HG03159 (cell line): Measurements from ENCODE around the gene LILRB5.
"Not testable (repeated sequence)": the region's sequence is repeated elsewhere in the genome, so short reads cannot be mapped to it uniquely, and the experiment has no call there.

ENCODE experiments used
- ATAC-seq: cut with Tn5 transposase; IDR thresholded peaks from one replicate; pipeline ENCODE4 v1.9.1; 2021; ENCODE audit warnings: mild to moderate bottlenecking, moderate library complexity; ENCODE audit not compliant: unreplicated experiment

LILRB5 gene

GRCh38 chr19:54217517-54218247 lies 39.4 kb downstream of the LILRB5 start:
- not testable (repeated sequence) for ATAC-seq

- no peak for ATAC-seq
Measured at GRCh38 chr19:54216869-54217268, 40.2 kb downstream of the LILRB5 start.

GRCh38 chr19:54214734-54215133 lies 42.3 kb downstream of the LILRB5 start:
- ATAC-seq: not testable (repeated sequence)

- not testable (repeated sequence) for ATAC-seq
Measured at GRCh38 chr19:54214217-54214616, 42.9 kb downstream of the LILRB5 start.

GRCh38 chr19:54211235-54211634 lies 45.8 kb downstream of the LILRB5 start:
- ATAC-seq: no peak

- ATAC-seq: no peak
Measured at GRCh38 chr19:54209811-54210494, 47.1 kb downstream of the LILRB5 start.

GRCh38 chr19:54209058-54209810 lies 47.8 kb downstream of the LILRB5 start:
- no peak for ATAC-seq

GRCh38 chr19:54208784-54209057 lies 48.4 kb downstream of the LILRB5 start:
- ATAC-seq: no peak

GRCh38 chr19:54207983-54208783 lies 48.9 kb downstream of the LILRB5 start:
- ATAC-seq: no peak

GRCh38 chr19:54207676-54207982 lies 49.4 kb downstream of the LILRB5 start:
- ATAC-seq: no peak

GRCh38 chr19:54207193-54207592 lies 49.9 kb downstream of the LILRB5 start:
- ATAC-seq: not testable (repeated sequence)

GRCh38 chr19:54206831-54207177 lies 50.3 kb downstream of the LILRB5 start:
- no peak for ATAC-seq

GRCh38 chr19:54206030-54206830 lies 50.8 kb downstream of the LILRB5 start:
- no peak for ATAC-seq

GRCh38 chr19:54204767-54205468 lies 52.2 kb downstream of the LILRB5 start:
- no peak for ATAC-seq

GRCh38 chr19:54203151-54203611 lies 53.9 kb downstream of the LILRB5 start:
- ATAC-seq: no peak

- ATAC-seq: no peak
Measured at GRCh38 chr19:54201980-54202379, 55.1 kb downstream of the LILRB5 start.

GRCh38 chr19:54201172-54201701 lies 55.8 kb downstream of the LILRB5 start:
- no peak for ATAC-seq
